ENCODE data around the gene TIMD4.

GRCh38 chr5:156950716-156951115 is 12.3 kb downstream of the TIMD4 start:
- TF ChIP-seq POLR2A (IDR thresholded peaks at IDR 0.05; ENCODE audit: low read length) (no peak), GATA1 (IDR thresholded peaks at IDR 0.05; ENCODE audit: low read depth, low read length) (no peak)
